PC-9 (cell line): ENCODE measurements around the gene SMG6. TPM values are rescaled to one million over a fixed set of nuclear protein-coding genes. Genes with fewer than 3 reads are reported as not detected.

Experiments used
- BruUV-seq: library from RNA; stranded (reverse); fragments of 400-500 nt; replicated peaks from 2 replicates; lab custom pipeline; 2021; lab: Mats Ljungman, UMichigan
- CTCF ChIA-PET: fragments of 300-600 bp; sonication (Branson Sonifier 250); formaldehyde crosslinking; loops from one replicate; lab custom pipeline; 2022; ENCODE audit warnings: antibody characterized with exemption; lab: Charles Lee
- POLR2A ChIA-PET: fragments of 300-600 bp; sonication (Branson Sonifier 250); formaldehyde crosslinking; loops from one replicate; lab custom pipeline; 2022; ENCODE audit warnings: antibody characterized with exemption; ENCODE audit not compliant: unreplicated experiment; lab: Charles Lee
- DNase-seq, 2 experiments: peaks; one replicate each; pipeline versions ENCODE4 v3.0.0 to v3.0.0-alpha.2; 2015 to 2022; ENCODE audit warnings: mixed read lengths in 1 of 2
- H2AFZ ChIP-seq: fragments of 200-600 bp; sonication (generic); 2 replicates; pipeline ENCODE4 v1.8.1; 2017; ENCODE audit warnings: antibody characterized with exemption
- H3F3A ChIP-seq: fragments of 200-600 bp; sonication (generic); 2 replicates; pipeline ENCODE4 v1.8.1; 2017; ENCODE audit warnings: antibody characterized with exemption, mild to moderate bottlenecking, low read depth; ENCODE audit not compliant: insufficient read depth
- H3K27ac ChIP-seq: fragments of 200-600 bp; sonication (generic); 2 replicates; pipeline ENCODE4 v1.6.1; 2016; ENCODE audit warnings: mixed run types
- H3K27me3 ChIP-seq: fragments of 200-600 bp; sonication (generic); 2 replicates; pipeline ENCODE4 v1.6.1; 2016; ENCODE audit warnings: low read depth, mixed run types; ENCODE audit not compliant: insufficient read depth
- H3K36me3 ChIP-seq: fragments of 200-600 bp; sonication (generic); 2 replicates; pipeline ENCODE4 v1.6.1; 2016; ENCODE audit warnings: low read depth, mixed run types
- H3K4me1 ChIP-seq: fragments of 200-600 bp; sonication (generic); replicated peaks from 2 replicates; pipeline ENCODE4 v1.6.1; 2016; ENCODE audit warnings: mixed run types; ENCODE audit not compliant: insufficient read depth
- H3K4me2 ChIP-seq: fragments of 200-600 bp; sonication (generic); 2 replicates; pipeline ENCODE4 v1.6.1; 2017; ENCODE audit warnings: mixed run types
- H3K4me3 ChIP-seq: fragments of 200-600 bp; sonication (generic); 2 replicates; pipeline ENCODE4 v1.6.1; 2016; ENCODE audit warnings: mixed run types
- H3K79me2 ChIP-seq: fragments of 200-600 bp; sonication (generic); 2 replicates; pipeline ENCODE4 v1.6.1; 2017; ENCODE audit warnings: low read depth, mixed run types
- H3K9me2 ChIP-seq: fragments of 200-600 bp; sonication (generic); 2 replicates; pipeline ENCODE4 v1.8.1; 2017; ENCODE audit warnings: mild to moderate bottlenecking; ENCODE audit not compliant: insufficient read depth
- H3K9me3 ChIP-seq: fragments of 200-600 bp; sonication (generic); 2 replicates; pipeline ENCODE4 v1.8.1; 2016; ENCODE audit warnings: low read depth; ENCODE audit not compliant: insufficient read depth
- H4K20me1 ChIP-seq: fragments of 200-600 bp; sonication (generic); 2 replicates; pipeline ENCODE4 v1.8.1; 2017; ENCODE audit not compliant: insufficient read depth
- CTCF ChIP-seq: fragments of 200-600 bp; sonication (generic); conservative IDR thresholded peaks from 2 replicates; pipeline ENCODE4 v1.6.1; 2017; ENCODE audit warnings: mixed run types, antibody characterized with exemption, mild to moderate bottlenecking, moderate library complexity
- EZH2 ChIP-seq: fragments of 200-600 bp; sonication (generic); IDR thresholded peaks from 2 replicates; pipeline ENCODE4 v1.8.0; 2017; ENCODE audit warnings: antibody characterized with exemption, low read depth
- intact Hi-C: fragments of 100-400 bp; cut with micrococcal nuclease; formaldehyde crosslinking; loops from one replicate; pipeline ENCODE4 v1.10.0; 2022; ENCODE audit not compliant: unreplicated experiment
- total RNA-seq: library from RNA; stranded (reverse); gene quantifications from 2 replicates; pipeline ENCODE4 v1.2.3, GENCODE V29; 2021

Gene SMG6
- total RNA-seq, 1 experiment from 2014 or later = 43.1 TPM

DNA sequence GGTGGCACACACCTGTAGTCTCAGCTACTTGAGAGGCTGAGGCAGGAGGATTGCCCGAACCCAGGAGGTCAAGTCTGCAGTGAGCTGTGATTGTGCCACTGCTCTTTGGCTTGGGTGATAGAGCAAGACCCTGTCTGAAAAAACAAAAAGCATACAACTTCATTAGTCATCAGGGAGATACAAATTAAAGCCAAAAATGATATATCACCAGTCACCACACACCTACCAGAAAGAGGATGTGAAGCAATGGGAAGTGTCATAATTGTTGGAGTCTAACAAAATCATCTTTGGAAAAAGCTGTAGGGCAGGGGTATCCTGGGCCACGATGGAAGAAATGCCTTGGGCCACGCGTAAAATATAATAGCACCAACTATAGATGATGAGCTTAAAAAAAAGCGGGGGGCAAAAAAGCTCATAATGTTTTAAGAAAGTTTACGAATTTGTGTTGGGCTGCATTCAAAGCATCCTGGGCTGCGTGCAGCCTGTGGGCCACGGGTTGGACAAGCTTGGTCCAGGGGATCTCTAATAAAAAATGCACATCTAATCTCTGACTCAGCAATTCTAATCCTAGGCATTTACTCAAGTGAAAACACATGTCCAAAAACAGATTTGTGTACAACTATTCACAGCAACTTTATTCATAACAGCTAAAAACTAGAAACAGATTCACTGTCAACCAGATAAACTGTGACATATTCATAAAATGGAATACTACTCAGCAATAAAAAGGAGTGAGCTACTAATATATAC is 182.8 kb downstream of the SMG6 start:
- intact Hi-C loops = loop anchor here (5.0 kb wide), 1 partner anchor 38 kb away; no protein-coding TSS in a partner anchor
- H3K27me3 ChIP-seq = no peaks in the 10 kb centered on the region
- H3K4me3 ChIP-seq = no peak overlapping the region
- peaks cover 9% of the 10 kb centered on the region; the same call in 1 of the 2 replicates for H3F3A ChIP-seq
- no peak overlapping the region for H3K27ac ChIP-seq
- no peak overlapping the region for H2AFZ ChIP-seq
- BruUV-seq = no TSS peak
- no peak for DNase-seq
- TF ChIP-seq CTCF (no peak), EZH2 (no peak)
- no peaks in the 10 kb centered on the region; the same call in 1 of the 2 replicates for H3K9me2 ChIP-seq
- no peak overlapping the region for H3K4me2 ChIP-seq
- no peaks in the 10 kb centered on the region for H3K79me2 ChIP-seq
- no peaks in the 10 kb centered on the region for H3K9me3 ChIP-seq
- no peaks in the 10 kb centered on the region for H3K36me3 ChIP-seq
- no peaks in the 10 kb centered on the region for H3K4me1 ChIP-seq
- ChIA-PET CTCF (interaction anchor here (0.6 to 0.8 kb wide), 3 partner anchors 8 to 482 kb away, joined by 9 to 11 read pairs (median 10); no protein-coding TSS in a partner anchor), POLR2A (interaction anchor here (0.5 to 0.7 kb wide), 4 partner anchors 9 to 355 kb away, joined by 3 to 6 read pairs (median 4); no protein-coding TSS in a partner anchor)
- H4K20me1 ChIP-seq = no peaks in the 10 kb centered on the region

DNA sequence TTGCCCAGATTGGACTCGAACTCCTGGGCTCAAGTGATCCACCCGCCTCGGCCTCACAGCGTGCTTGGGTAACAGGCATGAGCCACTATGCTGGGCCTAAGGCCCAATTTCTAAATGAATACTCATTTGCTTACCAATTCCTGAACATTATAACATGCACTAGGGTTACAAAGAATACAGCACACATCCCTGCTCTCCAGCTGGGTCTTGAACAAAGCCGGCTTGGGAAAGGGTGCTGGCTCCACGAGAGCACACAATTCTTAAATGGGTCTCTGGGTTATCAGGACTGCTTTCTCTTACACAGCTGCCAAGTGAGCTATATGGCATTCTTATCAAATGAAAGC is 190.3 kb downstream of the SMG6 start:
- intact Hi-C loops = no loop called here
- no peaks in the 10 kb centered on the region for H3K27me3 ChIP-seq
- H4K20me1 ChIP-seq = no peaks in the 10 kb centered on the region
- no peak overlapping the region for H3K27ac ChIP-seq
- no peak overlapping the region for H2AFZ ChIP-seq
- CTCF ChIA-PET = no interaction called here
- no peaks in the 10 kb centered on the region for H3K36me3 ChIP-seq
- H3K4me2 ChIP-seq = no peak overlapping the region
- peaks cover 20% of the 10 kb centered on the region for H3K4me1 ChIP-seq
- no peaks in the 10 kb centered on the region for H3K79me2 ChIP-seq
- no peak for DNase-seq
- H3F3A ChIP-seq = peaks cover 26% of the 10 kb centered on the region
- BruUV-seq = no TSS peak
- no peaks in the 10 kb centered on the region for H3K9me2 ChIP-seq
- H3K9me3 ChIP-seq = no peaks in the 10 kb centered on the region
- POLR2A ChIA-PET = interaction anchor here (0.6 kb wide), 1 partner anchor 34 kb away, joined by 4 read pairs; no protein-coding TSS in a partner anchor
- no peak overlapping the region for H3K4me3 ChIP-seq
- TF ChIP-seq CTCF (no peak), EZH2 (no peak)

DNA sequence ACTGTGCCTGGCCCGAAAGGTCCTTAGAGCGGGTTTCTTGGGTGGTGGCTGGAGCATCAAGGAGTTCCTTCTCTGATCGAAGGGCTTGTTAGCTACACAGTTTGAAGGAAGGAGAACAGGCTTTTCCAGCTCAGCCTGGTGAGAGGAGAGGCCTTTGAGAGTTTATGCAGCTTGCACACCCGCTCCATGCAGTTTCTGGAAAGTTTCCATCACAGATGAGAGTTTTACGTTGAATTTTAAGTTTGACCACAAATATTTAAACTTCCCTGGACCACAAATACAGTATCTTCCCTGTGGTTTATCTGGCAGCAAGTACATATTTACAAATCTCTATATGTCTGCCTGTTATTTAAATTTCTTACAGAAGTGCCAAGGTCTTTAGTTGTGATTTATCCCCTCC is 191.9 kb downstream of the SMG6 start:
- H3F3A ChIP-seq = peaks cover 20% of the 10 kb centered on the region
- H2AFZ ChIP-seq = no peak overlapping the region
- no peak for TF ChIP-seq EZH2
- TF ChIP-seq CTCF = no peak
- no peaks in the 10 kb centered on the region for H3K79me2 ChIP-seq
- no peaks in the 10 kb centered on the region for H3K36me3 ChIP-seq
- peak; percentile 72 to 92 for DNase-seq
- ChIA-PET CTCF (interaction anchor here (0.6 to 0.9 kb wide), 2 partner anchors 34 to 133 kb away, joined by 3 read pairs; no protein-coding TSS in a partner anchor), POLR2A (interaction anchor here (0.6 to 0.7 kb wide), 2 partner anchors 10 to 359 kb away, joined by 3 to 6 read pairs; no protein-coding TSS in a partner anchor)
- H3K4me1 ChIP-seq = peaks cover 20% of the 10 kb centered on the region
- no TSS peak for BruUV-seq
- no peak overlapping the region for H3K4me3 ChIP-seq
- H3K27ac ChIP-seq = peak overlapping the region; percentile 18; the same call in 1 of the 2 replicates
- intact Hi-C loops = no loop called here
- no peaks in the 10 kb centered on the region for H3K9me2 ChIP-seq
- H4K20me1 ChIP-seq = no peaks in the 10 kb centered on the region
- no peaks in the 10 kb centered on the region for H3K27me3 ChIP-seq
- H3K9me3 ChIP-seq = no peaks in the 10 kb centered on the region
- peak overlapping the region; percentile 45; the same call in 1 of the 2 replicates for H3K4me2 ChIP-seq
